ENCODE results near the gene CCT8L2.
"Not testable (repeated sequence)": the region's sequence is repeated elsewhere in the genome, so short reads cannot be mapped to it uniquely, and the experiment has no call there.

The CCT8L2 gene

GRCh38 chr22:16592710-16593109 lies at the start of gene CCT8L2:
Gene CCT8L2 (minus strand): TSS chr22:16592810. CDS start chr22:16592550, 260 bp downstream.
- not testable (repeated sequence) for H3K4me3 ChIP-seq; DNase-seq (ENCODE audit: low spot score)

GRCh38 chr22:16635442-16635841 lies 42.8 kb upstream of the CCT8L2 start:
- DNase-seq (ENCODE audit: low spot score) = not testable (repeated sequence)

More at GRCh38 chr22:16592710-16593109, at the start of gene CCT8L2:
- not testable (repeated sequence) for H3K27ac ChIP-seq

GRCh38 chr22:16634092-16634491 lies 41.5 kb upstream of the CCT8L2 start:
- not testable (repeated sequence) for H3K27ac ChIP-seq; H3K4me3 ChIP-seq; DNase-seq (ENCODE audit: low spot score)

More at GRCh38 chr22:16635442-16635841, 42.8 kb upstream of the CCT8L2 start:
- H3K4me3 ChIP-seq, H3K27ac ChIP-seq: not testable (repeated sequence)

- H3K27ac ChIP-seq; H3K4me3 ChIP-seq; DNase-seq (ENCODE audit: low spot score): not testable (repeated sequence)
Observed at GRCh38 chr22:16628476-16628875, 35.9 kb upstream of the CCT8L2 start.

GRCh38 chr22:16625018-16625417 lies 32.4 kb upstream of the CCT8L2 start:
- H3K4me3 ChIP-seq; DNase-seq (ENCODE audit: low spot score); H3K27ac ChIP-seq: not testable (repeated sequence)

GRCh38 chr22:16623595-16623994 lies 31.0 kb upstream of the CCT8L2 start:
- not testable (repeated sequence) for DNase-seq (ENCODE audit: low spot score); H3K27ac ChIP-seq; H3K4me3 ChIP-seq

- H3K27ac ChIP-seq; DNase-seq (ENCODE audit: low spot score); H3K4me3 ChIP-seq: not testable (repeated sequence)
Observed at GRCh38 chr22:16617516-16617915, 24.9 kb upstream of the CCT8L2 start.

- H3K27ac ChIP-seq; H3K4me3 ChIP-seq; DNase-seq (ENCODE audit: low spot score): not testable (repeated sequence)
Observed at GRCh38 chr22:16616390-16616938, 23.9 kb upstream of the CCT8L2 start.

GRCh38 chr22:16615606-16616245 lies 23.1 kb upstream of the CCT8L2 start:
- not testable (repeated sequence) for H3K4me3 ChIP-seq; H3K27ac ChIP-seq; DNase-seq (ENCODE audit: low spot score)

- H3K27ac ChIP-seq = no peak overlapping the region
- no peak for TF ChIP-seq CTCF (IDR thresholded peaks at IDR 0.05)
- peak overlapping the region; percentile 60 for H3K4me3 ChIP-seq
- no peak for DNase-seq (ENCODE audit: low spot score)
Observed at GRCh38 chr22:16609548-16610261, 17.1 kb upstream of the CCT8L2 start.

- TF ChIP-seq CTCF (IDR thresholded peaks at IDR 0.05) = no peak
- DNase-seq (ENCODE audit: low spot score) = no peak
- Histone ChIP-seq H3K27ac (no peak overlapping the region), H3K4me3 (peak overlapping the region; percentile 60)
Observed at GRCh38 chr22:16608931-16609330, 16.3 kb upstream of the CCT8L2 start.

GRCh38 chr22:16604257-16604998 lies 11.8 kb upstream of the CCT8L2 start:
- not testable (repeated sequence) for H3K27ac ChIP-seq; H3K4me3 ChIP-seq; DNase-seq (ENCODE audit: low spot score)

GRCh38 chr22:16603770-16604242 lies 11.2 kb upstream of the CCT8L2 start:
- not testable (repeated sequence) for DNase-seq (ENCODE audit: low spot score); H3K4me3 ChIP-seq; H3K27ac ChIP-seq
